GM18507 (cell line): ENCODE results near the gene ZNF366.
A peak's percentile ranks its signal among the peaks of the same experiment; 100 is the strongest.
"Not testable (repeated sequence)": the region's sequence is repeated elsewhere in the genome, so short reads cannot be mapped to it uniquely, and the experiment has no call there.

ENCODE experiments used
- DNase-seq: peaks from one replicate; pipeline ENCODE4 v3.0.0; 2011; ENCODE audit warnings: low read depth; ENCODE audit not compliant: insufficient read length; ENCODE audit errors: extremely low spot score
- FAIRE-seq: peaks from 2 replicates; lab custom pipeline; 2011; peaks lifted over from hg19 to GRCh38; lab: Jason Lieb, UNC

ZNF366 gene

DNA sequence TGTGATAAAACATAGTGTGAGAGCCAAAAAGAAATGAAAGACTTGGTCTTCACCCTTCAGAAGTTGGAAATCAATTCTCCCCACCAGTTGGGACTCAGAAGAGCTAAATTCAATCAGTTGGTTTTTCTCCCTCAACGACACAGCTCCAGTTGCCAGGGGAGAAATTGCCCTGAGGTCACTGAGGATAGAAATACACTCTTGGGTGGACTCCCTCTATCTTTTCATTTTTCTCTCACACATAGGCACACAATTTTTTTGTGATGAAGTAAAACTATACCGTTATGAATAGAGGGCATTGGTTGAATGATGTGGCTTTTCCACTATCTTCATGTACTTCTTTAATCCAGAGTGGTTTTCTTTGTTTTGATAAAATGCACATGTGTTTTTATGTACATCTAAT, 80.2 kb downstream of the ZNF366 start:
- DNase-seq (no peak), FAIRE-seq (no peak)

DNA sequence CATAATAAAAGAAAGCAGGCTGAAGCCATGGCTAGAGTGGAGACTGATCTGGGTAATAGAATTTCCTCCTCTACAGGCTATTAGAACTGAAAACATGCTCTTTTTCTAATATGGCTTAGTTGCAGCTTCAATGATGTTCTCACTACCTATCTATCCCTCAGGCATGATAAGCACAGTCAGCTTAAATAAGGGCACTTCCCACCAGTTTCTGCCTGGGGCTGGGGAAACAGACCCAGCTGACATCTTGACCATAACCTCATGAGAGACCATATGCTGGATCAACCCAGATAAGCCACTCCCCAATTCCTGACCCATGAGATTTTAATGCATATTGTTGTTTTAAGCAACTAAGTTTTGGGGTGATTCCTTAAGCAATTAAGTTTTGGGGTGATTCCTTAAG, 81.2 kb downstream of the ZNF366 start:
- no peak for FAIRE-seq
- no peak for DNase-seq

DNA sequence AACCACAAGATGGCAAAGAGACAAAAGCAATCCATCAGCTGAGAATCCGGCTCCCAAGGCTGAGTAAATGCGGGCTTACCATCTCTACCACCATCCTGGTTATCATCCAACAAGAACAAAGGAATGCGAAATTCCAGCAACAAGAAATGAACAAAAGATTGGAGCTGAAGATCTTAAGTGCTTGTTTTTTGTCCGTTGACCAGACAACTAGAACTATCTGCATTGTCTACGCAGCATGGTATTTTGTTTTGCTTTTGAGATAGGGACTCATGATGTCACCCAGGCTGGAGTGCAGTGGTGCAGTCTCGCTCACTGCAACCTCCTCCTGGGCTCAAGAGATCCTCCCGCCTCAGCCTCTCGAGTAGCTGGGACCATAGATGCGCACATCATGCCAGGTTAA, 88.9 kb downstream of the ZNF366 start:
- DNase-seq: no peak
- FAIRE-seq: no peak

DNA sequence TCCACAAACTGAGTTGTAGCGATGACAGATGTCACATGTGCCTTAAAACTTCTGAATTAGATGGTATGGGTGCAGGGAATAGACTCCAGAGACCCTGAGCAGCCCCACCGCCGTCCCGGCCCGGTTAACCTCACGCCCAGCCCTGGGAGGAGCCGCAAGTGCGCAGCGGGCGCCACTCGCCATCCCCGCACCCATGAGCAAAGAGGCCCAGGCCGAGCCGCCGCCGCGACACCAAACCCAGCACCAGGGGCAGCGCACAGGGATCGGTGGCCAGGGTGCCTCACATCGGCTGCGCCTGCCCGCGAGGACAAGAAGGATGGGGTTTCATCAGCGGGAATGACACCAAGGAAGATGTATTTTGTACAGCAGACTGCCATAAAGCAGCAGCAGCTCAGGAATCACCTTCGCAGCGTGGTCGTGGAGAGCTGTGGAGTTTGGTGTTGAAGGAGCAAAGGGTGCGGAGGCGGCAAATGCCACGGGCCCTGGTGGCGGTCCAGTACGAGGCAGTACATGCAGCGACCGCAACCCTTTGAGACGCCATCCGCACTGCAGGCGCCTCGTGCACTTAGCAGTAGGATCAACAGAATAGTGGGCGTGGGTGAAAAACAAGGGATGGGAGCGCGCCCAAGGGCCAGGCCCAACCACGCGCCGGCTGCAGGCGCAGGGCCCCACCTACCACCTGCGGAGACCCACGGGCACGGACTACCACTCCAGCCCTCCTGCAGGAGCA, 89.7 kb downstream of the ZNF366 start:
- FAIRE-seq: no peak

DNA sequence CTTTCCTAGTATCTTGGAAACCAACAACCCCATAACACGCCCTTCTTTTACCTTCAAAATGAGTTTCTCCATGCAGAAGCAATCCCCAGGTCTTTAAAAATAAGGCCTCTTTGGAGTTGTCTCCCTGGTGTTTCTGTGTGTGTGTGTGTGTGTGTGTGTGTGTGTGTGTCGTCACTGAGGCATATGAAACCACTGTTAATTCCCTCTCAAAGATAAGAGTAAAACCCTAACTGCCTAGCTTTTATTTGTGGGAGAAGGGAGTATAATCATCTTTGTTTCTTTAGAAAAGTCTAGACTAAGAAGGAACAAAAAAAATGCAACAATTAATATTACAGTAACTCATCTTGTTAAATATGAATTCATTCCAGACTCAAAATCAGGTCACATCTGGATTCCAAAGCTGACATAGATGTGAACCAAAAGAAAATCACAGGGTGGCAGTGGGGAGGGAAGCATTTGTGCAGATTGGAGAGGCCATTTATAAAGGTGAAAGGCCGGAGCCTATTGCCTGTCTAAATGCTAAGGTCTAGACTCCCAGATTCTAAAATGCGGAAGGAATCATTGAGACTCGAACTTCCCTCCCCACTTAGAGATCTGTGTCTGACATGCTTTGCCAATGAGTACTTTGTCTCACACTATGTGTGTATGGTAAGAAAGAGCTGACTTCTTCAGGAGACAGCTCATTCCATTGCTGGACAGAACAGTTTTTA, 91.4 kb downstream of the ZNF366 start:
- FAIRE-seq (no peak), DNase-seq (no peak)

More for the DNA sequence above, 89.7 kb downstream of the ZNF366 start:
- no peak for DNase-seq

DNA sequence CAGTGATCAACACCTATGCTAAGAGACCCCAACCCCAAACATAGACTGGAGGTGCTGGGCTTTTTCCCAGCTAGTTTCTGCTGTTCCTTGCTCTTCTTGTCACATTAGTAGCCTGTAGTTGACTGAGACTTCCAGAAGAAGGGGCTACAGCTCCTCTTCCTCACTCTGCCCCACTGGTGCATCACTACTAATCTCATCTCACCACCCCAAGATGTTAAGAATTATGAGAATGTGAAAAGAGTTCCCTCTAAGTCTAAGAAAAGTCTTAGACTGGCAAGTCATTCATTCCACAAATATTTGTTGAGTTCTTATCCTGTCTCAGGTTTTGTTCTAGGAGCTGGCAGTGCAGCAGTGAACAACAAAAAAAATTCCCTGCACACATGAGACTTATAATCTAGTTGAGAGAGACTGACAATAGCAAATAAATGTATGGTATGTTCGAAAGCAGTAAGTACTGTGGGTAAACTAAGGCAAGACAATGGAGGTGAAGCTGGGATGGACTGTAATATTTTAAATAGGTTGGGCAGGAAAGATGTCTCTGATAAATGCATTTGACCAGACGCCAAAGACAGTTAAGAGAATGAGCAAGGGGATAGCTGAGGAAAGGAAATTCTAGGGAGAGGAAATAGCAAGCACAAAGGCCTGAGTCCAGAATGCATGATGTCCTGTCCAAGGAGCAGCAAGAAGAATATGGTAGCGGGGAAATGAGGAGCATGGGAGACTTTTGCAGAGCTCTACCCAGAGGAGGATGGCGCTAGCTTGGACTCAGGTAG, 94.7 kb downstream of the ZNF366 start:
- no peak for DNase-seq
- no peak for FAIRE-seq

DNA sequence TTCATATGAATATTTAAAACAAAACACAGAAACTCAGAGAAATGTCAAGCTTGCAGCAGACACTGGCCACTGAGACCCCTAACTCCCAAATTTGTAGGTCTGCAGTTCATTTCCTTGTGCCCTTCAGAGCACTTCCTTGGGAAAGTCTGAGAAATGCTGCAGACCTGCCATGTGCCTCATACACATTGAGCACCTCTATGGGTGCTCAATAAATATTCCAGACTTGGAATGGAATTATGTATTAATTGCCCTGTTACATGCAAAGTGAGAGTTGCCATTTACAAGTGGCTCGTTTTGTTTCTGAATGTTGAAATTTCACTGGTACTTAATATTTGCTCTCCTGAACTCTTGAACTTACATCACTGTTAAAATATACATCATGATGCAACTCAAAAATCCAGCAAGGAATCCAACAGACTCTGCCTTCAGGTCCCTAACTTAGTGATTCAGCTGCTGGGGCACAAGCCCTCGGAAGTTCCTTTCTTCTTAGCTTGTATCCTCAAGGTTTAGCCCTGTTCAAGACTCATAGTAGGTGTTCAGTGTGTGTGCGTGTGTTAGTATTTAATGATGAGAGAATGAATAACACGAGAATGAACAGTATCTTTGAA, 96.4 kb downstream of the ZNF366 start:
- no peak for FAIRE-seq
- no peak for DNase-seq

DNA sequence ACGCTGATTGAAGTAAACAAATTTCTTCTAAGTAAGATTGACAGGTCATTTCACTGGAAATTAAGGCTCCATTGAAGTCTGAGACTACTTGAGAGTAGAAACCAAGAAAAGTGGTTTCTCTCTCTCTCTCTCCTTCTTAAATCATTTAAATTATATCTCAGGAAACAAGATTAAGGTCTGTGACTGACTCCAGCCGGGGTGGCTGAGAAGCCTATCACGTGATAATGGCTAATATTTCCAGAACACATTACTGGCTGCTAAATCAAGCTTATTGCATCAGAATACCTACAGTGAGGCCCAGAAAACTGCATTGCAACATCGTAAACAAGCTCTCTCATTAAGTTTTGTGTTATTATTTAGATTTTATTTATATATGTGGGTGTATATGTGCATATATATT, 98.6 kb downstream of the ZNF366 start:
- DNase-seq (no peak), FAIRE-seq (no peak)

DNA sequence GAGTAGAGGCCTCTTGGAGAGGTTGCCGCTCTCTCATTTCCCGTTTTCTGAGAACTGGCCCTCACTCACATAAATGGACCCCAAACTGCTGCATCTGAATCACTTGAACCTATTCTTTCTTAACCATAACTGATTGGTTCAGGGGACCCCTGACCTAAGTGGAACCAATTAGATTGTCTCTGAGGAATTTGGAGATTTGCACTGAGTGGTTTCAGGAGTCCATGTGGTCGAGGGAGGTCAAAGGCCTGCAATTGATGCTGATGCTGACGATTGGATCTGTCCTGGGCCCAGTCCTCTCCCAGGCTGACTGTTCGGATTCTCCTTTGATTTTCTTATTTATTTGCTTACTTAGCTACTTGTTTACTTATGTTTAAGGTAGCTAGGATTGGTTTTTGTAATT, 99.1 kb downstream of the ZNF366 start:
- DNase-seq (no peak), FAIRE-seq (no peak)

DNA sequence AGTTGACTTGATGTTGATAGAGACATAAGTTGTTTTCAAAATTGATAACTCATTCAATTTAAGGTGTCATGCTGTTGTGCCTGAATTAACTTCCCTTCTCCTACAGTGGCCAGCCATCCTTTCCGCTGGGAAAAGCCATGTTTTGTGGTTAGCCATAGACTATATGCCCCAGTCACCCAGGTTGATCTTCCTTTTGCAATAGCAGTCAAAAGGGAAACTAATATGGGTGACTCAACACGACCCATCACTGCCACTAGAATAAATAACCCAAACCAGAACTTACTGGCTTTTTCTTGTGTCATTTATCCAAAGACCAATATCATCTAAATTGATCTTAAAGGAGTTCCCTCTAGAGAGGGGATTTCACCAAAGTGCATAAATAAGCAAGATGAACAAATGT, 99.7 kb downstream of the ZNF366 start:
- FAIRE-seq (no peak), DNase-seq (no peak)

DNA sequence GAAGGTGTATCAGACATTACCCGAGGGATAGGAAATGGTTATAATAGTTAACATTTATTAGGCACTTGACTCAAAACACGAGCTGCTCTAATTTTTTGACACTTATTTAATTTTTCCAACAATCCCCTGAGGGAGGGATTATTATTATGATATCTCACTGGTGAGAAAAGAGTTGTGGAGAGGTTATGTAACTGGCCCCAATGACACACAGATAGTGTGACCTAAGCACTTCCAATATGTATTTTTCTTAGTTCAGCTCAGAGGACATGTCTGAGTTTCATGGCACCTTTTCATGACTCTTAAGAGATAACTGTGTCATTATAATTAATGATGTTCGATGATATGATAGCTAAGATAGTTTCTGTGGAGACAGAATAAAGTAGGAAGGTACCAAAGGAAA, 100.1 kb downstream of the ZNF366 start:
- DNase-seq (no peak), FAIRE-seq (no peak)

DNA sequence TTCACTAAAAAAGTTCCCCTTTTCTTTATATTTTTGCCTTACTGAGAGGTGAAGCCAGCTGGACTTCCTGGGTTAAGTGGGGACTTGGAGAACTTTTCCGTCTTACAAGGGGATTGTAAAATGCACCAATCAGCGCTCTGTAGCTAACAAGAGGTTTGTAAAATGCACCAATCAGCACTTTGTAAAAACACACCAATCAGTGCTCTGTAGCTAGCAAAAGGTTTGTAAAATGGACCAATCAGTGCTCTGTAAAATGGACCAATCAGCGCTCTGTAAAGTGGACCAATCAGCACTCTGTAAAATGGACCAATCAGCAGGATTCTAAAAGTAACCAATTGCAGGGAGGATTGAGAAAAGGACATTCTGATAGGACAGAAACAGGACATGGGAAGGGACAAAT, 102.4 kb downstream of the ZNF366 start:
- DNase-seq, FAIRE-seq: not testable (repeated sequence)

DNA sequence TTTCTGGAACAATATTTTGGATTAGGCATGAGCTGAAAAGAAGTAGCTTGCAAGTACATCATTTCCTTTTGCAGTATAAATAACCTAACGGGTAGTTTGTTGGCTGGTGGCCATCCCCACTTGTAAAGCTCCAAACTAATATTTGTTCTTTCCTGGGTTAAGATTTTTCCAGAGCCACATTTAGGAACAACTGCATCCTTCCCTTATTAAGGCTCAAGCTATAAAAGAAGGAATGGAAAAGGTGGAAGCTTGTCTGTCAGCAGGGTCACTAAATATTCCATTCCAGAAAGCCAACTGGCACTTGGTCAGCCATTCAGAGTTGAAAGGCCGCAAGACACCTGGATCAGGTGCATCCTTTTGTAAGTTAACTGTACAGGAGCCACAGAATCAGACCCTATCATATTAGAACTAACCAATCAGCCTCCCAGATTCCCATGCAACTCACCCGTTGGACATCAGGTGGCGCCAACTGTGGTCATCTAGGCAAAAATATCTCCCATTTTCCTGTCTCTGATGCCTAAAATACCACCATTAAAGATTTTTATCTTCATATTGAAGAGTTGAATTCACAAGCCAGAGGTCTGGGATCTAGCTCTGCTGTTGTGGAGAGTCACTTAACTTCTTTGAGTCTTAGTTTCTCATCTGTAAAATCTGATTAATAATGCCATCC, 104.1 kb downstream of the ZNF366 start:
- FAIRE-seq (no peak), DNase-seq (no peak)

DNA sequence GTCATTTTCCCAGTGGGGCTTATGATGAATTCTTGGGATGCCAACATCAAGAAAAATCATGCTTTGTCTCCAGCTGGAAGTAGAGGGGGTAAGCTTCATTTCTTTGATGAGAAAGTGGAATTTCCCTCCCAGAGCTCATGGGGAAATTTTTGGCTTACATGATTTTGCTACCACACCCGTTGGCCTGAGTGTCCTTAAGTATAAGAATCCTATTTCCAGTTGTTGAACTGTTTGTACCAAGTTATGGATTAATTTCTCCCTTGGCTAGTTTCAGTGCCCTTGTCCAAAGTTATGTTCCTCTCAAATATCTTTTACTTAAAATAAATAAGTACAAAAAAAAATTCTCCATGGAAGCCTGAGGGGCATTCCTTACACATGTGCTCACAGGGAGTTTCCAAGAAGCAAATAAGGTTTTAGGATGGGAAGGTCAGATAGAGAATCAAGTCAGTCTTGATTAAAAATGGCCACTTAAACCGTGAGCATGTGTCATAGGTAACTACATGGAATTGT, 104.8 kb downstream of the ZNF366 start:
- no peak for DNase-seq
- FAIRE-seq: no peak

DNA sequence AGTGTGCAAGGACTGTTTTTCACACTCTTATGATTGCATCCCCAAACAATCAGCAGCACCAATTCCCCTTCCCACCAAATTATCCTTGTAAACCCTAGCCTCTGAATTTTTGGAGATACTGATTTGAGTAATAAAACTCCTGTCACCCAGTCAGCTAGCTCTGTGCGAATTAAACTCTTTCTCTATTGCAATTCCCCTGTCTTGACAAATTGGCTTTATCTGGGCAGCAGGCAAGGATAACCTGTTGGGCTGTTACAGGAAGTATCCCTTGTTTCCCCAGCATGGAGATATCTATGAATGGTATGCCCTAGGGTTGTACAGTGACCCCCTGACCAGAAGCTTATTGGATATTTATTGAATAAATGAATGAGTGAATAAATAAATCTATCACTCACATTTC, 106.3 kb downstream of the ZNF366 start:
- DNase-seq (no peak), FAIRE-seq (no peak)

DNA sequence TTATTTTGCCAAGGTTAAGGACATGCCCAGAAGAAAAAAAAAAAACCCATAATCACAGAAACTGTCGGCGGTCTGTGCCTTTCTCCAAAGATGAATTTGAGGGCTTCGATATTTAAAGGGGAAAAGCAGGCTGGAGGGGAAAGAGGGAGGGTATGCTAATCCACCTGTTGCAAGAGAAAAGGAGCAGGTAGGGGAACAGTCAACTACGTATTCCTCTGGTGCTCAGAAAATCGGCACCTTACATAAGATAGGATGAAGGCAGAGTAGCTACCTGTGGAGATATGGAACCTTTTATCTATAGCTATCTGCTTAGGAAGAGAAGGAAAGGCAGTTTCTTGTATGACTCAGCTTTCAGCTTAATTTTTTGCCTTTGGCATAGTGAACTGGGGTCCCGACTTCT, 109.4 kb downstream of the ZNF366 start:
- DNase-seq: no peak
- FAIRE-seq: no peak

DNA sequence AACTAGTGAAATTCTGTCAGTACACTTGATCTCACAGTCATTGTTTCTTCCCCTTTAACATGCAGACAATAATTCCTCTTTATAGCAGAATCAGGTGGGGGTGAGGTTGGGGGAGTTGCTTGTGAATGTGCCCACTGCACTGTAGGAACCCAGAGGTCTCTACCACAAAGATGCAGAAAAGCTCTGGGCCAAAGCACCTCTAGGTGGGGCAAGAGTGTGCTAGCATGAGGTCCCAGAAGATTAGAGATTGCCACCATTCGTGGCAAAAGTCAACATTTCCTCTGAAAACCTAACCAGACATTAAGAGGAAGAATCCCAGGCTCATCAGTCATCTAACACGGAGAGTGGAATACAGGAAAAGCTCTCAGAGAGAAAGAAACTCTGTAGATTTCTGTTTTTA, 112.5 kb downstream of the ZNF366 start:
- FAIRE-seq (peak; percentile 86), DNase-seq (no peak)

DNA sequence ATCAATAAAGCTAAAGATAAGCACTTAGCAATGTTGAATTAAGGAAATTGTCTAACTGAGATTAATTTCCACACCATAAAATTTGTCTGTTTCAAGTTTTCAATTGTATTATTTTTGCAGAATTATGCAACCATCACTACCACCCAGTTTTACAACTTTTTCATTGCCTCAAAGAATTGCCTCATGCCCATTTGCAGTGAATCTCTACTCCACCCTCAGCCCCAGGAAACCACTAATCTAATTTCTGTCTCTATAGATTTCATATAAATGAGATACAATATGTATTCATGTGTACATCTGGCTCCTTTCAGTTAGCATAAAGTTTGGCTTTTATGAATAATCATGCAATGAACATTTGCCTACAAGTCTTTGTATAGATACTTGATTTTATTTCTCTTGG, 114.2 kb downstream of the ZNF366 start:
- no peak for FAIRE-seq
- DNase-seq: no peak
